SJCRH30 (cell line): ENCODE results near the gene RNH1. TPM values are rescaled to one million over a fixed set of nuclear protein-coding genes. Genes with fewer than 3 reads are reported as not detected.

Experiments
- DNase-seq, 2 experiments: peaks; one replicate each; pipeline ENCODE4 v3.0.0-alpha.2; 2015 to 2020
- H3K27ac ChIP-seq: fragments of 250-450 bp; sonication (Bioruptor Pico); 2 replicates; pipeline ENCODE4 v1.5.1; 2020; ENCODE audit warnings: mild to moderate bottlenecking, moderate library complexity
- H3K27me3 ChIP-seq: fragments of 250-450 bp; sonication (Bioruptor Pico); 2 replicates; pipeline ENCODE4 v1.5.1; 2020; ENCODE audit warnings: mild to moderate bottlenecking, moderate library complexity
- H3K36me3 ChIP-seq: fragments of 250-450 bp; sonication (Bioruptor Pico); 2 replicates; pipeline ENCODE4 v1.5.1; 2020; ENCODE audit warnings: mild to moderate bottlenecking, moderate library complexity
- H3K4me1 ChIP-seq: fragments of 250-450 bp; sonication (Bioruptor Pico); 2 replicates; pipeline ENCODE4 v1.5.1; 2020; ENCODE audit warnings: mild to moderate bottlenecking, moderate library complexity
- H3K4me3 ChIP-seq: fragments of 250-450 bp; sonication (Bioruptor Pico); 2 replicates; pipeline ENCODE4 v1.5.1; 2020; ENCODE audit warnings: mild to moderate bottlenecking, moderate library complexity
- H3K9me3 ChIP-seq: fragments of 250-450 bp; sonication (Bioruptor Pico); replicated peaks from 2 replicates; pipeline ENCODE4 v1.5.1; 2020; ENCODE audit warnings: mild to moderate bottlenecking, moderate library complexity
- total RNA-seq: library from RNA; depleted of rRNA; stranded (reverse); fragments of >200 nt; shearing (Covaris generic); gene quantifications from 2 replicates; pipeline ENCODE4 v1.2.3, GENCODE V29; 2014

RNH1 gene
- total RNA-seq, 1 experiment from 2014 or later = 84.7 TPM

DNA sequence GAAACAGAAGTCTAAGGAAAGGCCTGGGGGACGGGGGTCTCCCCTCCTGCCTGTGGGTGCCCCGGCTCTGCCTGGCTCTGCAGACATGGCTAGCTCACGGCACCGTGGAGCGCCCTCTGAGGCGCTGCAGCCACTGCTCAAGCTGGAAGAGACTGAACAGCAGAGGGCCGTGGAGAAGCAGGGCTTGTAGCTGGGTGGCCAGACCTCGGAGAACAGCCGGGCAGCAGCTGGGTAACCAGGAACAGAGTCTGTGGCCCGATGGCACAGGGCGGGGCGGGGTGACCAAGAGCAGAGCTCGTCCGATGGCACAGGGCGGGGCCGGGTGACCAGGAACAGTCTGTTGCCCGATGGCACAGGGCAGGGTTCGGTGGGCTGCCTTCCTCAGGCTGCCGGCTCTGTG lies 18.1 kb downstream of the RNH1 start:
- no peaks in the 10 kb centered on the region; the same call in 1 of the 2 replicates for H3K9me3 ChIP-seq
- H3K27me3 ChIP-seq = no peaks in the 10 kb centered on the region
- peaks cover 9% of the 10 kb centered on the region for H3K36me3 ChIP-seq
- no peak overlapping the region for H3K4me3 ChIP-seq
- no peak for DNase-seq
- H3K27ac ChIP-seq = no peak overlapping the region
- H3K4me1 ChIP-seq = no peaks in the 10 kb centered on the region

DNA sequence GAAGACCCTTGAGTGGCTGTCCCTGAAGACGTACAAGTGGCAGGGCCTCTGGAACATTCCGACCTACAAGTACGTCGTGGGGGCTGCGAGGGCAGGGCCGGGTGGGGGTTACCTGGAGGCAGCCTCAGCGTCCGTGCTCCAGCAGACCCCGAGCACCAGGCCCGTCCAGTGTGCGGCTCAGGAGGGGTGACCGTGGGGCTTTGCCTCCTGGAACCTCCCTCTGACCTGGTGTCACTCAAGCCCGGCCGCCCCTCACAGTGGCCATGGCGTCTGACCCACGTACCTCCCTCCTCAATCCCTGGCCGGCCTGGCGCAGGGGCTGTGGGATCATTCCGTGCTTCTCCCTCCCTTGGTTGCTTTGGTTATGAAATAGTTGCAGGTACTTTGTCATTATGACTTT lies 18.5 kb downstream of the RNH1 start:
- Histone ChIP-seq H3K27ac (no peak overlapping the region), H3K4me3 (no peak overlapping the region), H3K27me3 (no peaks in the 10 kb centered on the region), H3K4me1 (no peaks in the 10 kb centered on the region), H3K9me3 (no peaks in the 10 kb centered on the region; the same call in 1 of the 2 replicates), H3K36me3 (peaks cover 6% of the 10 kb centered on the region)
- no peak for DNase-seq

DNA sequence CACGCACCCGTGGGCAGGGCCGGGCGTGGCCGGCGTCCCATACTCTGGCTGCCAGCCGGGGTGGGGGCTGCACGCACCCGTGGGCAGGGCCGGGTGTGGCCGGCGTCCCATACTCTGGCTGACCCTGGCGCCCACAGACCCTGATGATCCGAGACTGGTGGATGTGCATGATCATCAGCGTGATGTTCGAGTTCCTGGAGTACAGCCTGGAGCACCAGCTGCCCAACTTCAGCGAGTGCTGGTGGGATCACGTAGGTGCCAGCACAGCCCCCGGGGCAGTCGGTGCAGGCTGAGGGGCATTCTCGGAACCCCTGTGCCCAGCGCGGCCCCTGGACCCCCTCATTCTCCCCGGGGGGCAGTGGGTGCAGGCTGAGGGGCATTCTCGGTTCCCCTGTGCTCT lies 19.0 kb downstream of the RNH1 start:
- Histone ChIP-seq H3K27ac (no peak overlapping the region), H3K27me3 (no peaks in the 10 kb centered on the region), H3K36me3 (peaks cover 4% of the 10 kb centered on the region), H3K4me1 (no peaks in the 10 kb centered on the region), H3K9me3 (no peaks in the 10 kb centered on the region; the same call in 1 of the 2 replicates), H3K4me3 (no peak overlapping the region)
- no peak for DNase-seq

DNA sequence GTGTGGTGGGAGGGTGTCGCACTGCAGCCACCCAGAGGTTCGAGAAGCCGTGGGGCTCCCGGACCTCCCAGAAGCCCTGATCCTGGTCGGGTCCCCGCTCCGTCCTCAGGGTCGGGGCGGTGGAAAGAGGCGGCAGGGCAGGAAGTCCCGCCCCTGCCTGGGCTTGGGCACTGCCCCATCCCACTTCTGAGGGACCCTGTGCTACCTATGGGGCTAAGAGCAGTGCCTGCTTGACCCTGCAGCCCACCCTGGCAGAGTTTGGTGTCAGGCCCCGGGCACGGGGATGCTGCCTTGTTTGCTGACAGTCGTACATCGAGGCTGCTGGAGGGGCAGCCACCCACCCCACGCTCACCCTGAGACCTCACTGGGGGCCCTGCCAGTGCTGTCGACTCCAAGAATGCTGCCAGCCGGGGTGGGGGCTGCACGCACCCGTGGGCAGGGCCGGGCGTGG lies 19.4 kb downstream of the RNH1 start:
- Histone ChIP-seq H3K36me3 (peaks cover 4% of the 10 kb centered on the region; the same call in 1 of the 2 replicates), H3K27me3 (no peaks in the 10 kb centered on the region), H3K9me3 (no peaks in the 10 kb centered on the region; the same call in 1 of the 2 replicates), H3K27ac (no peak overlapping the region), H3K4me3 (no peak overlapping the region), H3K4me1 (no peaks in the 10 kb centered on the region)
- no peak for DNase-seq

DNA sequence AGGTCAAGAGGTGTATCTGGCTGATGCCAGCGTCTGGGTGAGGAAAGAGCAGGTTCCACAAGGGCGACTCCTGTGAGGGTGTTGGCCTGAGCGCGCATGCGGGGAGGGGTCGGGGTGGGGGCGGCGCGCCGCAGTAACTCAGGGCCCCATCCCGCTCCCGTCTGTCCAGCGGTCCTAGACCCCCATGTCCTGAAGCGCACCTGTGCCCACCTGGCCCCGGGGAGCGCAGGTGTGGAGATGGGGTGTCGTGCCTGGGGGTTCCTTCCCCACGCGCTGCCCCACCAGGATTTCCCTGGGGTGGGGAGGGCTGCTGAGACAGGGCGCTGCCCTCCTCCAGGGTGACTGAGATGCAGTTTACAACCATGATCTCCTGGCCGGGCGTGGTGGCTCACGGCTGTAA lies 20.9 kb downstream of the RNH1 start:
- Histone ChIP-seq H3K4me1 (no peaks in the 10 kb centered on the region), H3K4me3 (no peak overlapping the region), H3K27ac (no peak overlapping the region), H3K27me3 (no peaks in the 10 kb centered on the region), H3K36me3 (peaks cover 4% of the 10 kb centered on the region; the same call in 1 of the 2 replicates), H3K9me3 (no peaks in the 10 kb centered on the region; the same call in 1 of the 2 replicates)
- no peak for DNase-seq

DNA sequence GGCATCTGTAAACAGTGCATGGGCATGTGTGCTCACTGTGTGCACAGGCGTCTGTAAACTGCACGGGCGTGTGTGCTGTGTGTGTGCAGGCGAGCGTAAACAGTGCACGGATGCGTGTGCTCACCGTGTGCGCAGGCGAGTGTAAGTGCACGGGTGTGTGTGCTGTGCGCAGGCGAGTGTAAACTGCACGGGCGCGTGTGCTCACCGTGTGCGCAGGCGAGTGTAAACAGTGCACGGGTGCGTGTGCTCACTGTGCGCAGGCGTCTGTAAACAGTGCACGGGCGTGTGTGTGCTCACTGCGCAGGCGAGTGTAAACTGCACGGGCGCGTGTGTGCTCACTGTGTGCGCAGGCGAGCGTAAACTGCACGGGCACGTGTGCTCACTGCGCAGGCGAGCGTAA lies 22.4 kb downstream of the RNH1 start:
- no peaks in the 10 kb centered on the region; the same call in 1 of the 2 replicates for H3K9me3 ChIP-seq
- no peaks in the 10 kb centered on the region for H3K27me3 ChIP-seq
- H3K36me3 ChIP-seq = peaks cover 6% of the 10 kb centered on the region; the same call in 1 of the 2 replicates
- H3K4me3 ChIP-seq = no peak overlapping the region
- DNase-seq = no peak
- H3K4me1 ChIP-seq = no peaks in the 10 kb centered on the region
- H3K27ac ChIP-seq = no peak overlapping the region

DNA sequence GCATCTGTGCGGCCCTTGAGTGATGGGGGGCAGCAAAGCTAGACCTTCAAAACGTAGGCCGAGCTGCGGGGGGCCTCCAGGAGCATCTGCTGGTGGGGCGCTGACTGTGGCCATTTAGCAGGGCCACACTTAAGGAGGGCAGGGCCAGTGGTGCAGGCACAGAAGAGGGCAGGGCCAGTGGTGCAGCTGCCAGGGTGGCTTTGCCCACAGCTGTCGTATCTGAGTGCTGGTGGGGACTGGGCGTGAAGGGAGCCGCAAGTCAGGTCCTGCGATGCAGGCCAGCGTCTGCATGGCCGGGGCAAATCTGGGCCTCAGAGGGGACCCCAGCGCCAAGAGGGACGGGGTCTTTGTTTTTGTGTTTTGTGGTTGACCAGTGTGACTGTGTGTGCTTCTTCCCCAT lies 27.7 kb downstream of the RNH1 start:
- no peak overlapping the region for H3K27ac ChIP-seq

DNA sequence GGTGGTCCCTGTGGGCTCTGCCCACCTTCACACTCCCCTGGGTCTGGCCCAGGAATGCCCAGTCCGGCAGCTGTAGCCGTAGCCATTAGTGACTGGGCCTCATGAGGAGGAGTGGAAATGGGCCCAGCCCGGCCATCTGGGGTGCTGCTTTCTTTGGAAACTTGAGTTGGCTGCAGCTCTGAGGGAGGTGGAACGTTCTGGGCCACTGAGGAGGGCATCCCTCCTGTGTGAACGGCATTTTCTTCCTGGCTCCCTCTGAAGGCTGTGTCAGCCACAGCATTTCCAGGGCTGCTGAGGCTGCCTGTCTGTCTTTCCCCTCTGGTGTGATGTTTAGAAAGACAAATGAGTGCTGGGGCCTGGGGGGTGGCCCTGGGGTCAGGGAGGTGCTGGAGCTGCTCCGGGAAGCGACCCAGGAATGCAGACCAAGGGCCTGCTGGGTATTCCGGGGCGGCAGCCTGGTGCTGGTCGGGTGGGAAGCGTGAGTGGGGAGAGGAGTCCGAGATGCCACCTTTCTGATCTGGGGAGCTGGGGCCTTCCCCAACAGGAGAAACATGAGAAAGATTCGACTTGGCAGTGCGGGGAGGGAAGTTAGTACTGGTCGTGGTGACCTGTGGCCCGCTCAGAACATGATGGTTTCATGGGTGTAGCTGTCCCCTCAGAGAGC lies 29.9 kb downstream of the RNH1 start:
- no peak overlapping the region for H3K4me3 ChIP-seq
- peaks cover 2% of the 10 kb centered on the region; the same call in 1 of the 2 replicates for H3K36me3 ChIP-seq
- no peaks in the 10 kb centered on the region for H3K4me1 ChIP-seq
- DNase-seq = no peak
- no peaks in the 10 kb centered on the region for H3K9me3 ChIP-seq
- H3K27me3 ChIP-seq = no peaks in the 10 kb centered on the region
- H3K27ac ChIP-seq = no peak overlapping the region

More for the DNA sequence above, 27.7 kb downstream of the RNH1 start:
- Histone ChIP-seq H3K36me3 (peaks cover 2% of the 10 kb centered on the region; the same call in 1 of the 2 replicates), H3K27me3 (no peaks in the 10 kb centered on the region), H3K4me3 (no peak overlapping the region), H3K4me1 (no peaks in the 10 kb centered on the region), H3K9me3 (no peaks in the 10 kb centered on the region; the same call in 1 of the 2 replicates)
- peak; percentile 28 to 44 for DNase-seq

DNA sequence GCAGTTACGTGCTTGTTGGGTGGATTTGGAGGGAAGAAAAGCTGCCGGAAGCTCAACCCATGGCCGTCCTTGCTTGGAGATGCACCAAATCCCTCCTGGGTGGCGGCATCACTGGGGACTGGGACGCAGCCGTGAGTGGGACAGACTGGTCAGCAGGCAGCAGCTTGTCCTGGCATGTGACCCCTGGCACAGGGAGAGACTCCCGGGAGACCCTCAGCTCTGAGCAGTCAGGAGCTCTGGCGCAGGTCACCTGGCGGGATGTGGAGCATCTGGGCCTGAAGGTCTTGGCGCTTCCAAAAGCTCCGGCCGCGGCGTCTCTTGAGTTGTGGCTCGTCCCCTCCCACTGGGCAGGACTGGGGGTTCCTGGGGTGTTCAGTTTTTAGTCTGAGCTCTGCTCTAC lies 30.6 kb downstream of the RNH1 start:
- Histone ChIP-seq H3K4me1 (no peaks in the 10 kb centered on the region), H3K36me3 (peaks cover 2% of the 10 kb centered on the region; the same call in 1 of the 2 replicates), H3K4me3 (no peak overlapping the region), H3K9me3 (no peaks in the 10 kb centered on the region), H3K27ac (no peak overlapping the region), H3K27me3 (no peaks in the 10 kb centered on the region)
- DNase-seq = no peak

DNA sequence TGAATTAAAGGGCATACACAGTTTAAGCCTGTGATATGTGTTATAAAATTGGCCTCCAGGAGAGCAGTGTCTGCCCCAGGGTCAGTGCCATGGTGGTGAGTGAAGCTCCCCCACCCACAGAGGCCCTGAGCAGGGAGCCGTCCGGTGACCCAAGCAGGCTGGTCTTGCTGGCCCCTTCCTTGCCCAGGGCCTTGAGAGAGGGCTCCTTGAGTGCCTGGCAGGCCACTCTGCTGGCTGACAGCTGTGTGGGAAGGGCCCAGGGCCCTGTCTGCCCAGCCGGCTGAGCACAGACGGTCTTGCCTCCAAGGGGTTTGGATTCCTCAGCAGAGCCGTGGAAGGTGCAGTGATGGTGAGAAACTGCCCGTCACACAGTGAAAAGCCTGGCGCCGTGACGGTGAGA lies 31.1 kb downstream of the RNH1 start:
- Histone ChIP-seq H3K4me1 (no peaks in the 10 kb centered on the region), H3K36me3 (no peaks in the 10 kb centered on the region), H3K27ac (no peak overlapping the region), H3K9me3 (no peaks in the 10 kb centered on the region), H3K27me3 (no peaks in the 10 kb centered on the region), H3K4me3 (no peak overlapping the region)
- DNase-seq = no peak

DNA sequence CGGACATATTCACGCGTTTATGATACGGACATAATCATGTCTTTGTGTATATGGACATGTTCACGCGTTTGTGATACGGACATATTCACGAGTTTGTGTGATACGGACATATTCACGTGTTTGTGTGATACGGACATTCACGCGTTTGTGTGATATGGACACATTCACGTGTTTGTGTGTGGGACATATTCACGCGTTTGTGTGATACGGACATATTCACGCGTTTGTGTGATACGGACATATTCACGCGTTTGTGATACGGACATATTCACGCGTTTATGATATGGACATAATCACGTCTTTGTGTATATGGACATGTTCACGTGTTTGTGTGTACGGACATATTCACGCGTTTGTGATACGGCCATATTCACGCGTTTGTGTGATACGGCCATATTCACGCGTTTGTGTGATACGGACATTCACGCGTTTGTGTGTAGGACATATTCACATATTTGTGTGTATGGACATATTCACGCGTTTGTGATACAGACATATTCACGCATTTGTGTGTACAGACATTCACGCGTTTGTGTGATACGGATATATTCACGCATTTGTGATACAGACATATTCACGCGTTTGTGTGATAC lies 32.0 kb downstream of the RNH1 start:
- Histone ChIP-seq H3K36me3 (no peaks in the 10 kb centered on the region), H3K9me3 (no peaks in the 10 kb centered on the region), H3K27ac (no peak overlapping the region), H3K4me1 (no peaks in the 10 kb centered on the region), H3K27me3 (no peaks in the 10 kb centered on the region), H3K4me3 (no peak overlapping the region)
- DNase-seq = no peak

DNA sequence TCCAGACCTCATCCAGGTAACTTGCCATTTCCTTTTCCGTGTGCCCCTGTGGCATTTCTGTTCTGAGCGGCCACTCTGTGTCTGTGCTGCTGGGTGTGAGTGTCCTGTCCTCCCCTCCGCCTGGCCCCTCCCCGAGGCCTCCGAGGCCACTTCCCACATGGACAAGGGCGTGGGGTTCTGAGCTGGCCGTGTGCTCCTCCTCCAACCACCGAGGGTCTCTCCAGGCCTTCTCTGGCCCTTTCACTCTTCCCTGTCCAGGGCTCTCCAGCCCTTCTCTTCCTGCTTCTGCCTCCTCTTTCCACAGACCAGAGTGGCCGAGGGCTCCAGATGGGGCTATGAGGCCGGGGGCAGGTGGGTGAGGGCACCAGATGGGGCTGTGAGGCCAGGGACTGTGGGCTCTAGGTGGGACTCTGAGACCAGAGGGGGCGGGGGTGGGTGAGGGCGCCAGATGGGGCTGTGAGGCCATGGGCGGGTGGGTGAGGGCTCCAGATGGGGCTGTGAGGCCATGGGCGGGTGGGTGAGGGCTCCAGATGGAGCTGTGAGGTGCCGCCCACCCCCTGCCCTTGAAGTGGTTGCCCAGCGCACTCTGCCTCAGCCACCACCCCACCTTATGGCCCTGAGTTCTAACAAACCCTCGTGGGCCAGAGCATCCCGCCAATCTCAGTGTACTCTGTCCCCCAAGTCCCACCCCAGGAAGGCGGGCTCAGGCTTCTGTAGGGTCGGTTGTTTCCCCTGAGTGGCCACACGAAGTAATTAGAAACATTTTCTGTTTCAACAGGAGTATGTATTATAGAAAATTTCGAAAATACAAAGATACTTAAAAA lies 32.9 kb downstream of the RNH1 start:
- H3K27ac ChIP-seq = no peak overlapping the region
- no peaks in the 10 kb centered on the region for H3K4me1 ChIP-seq
- no peak for DNase-seq
- H3K36me3 ChIP-seq = no peaks in the 10 kb centered on the region
- no peaks in the 10 kb centered on the region for H3K9me3 ChIP-seq
- H3K27me3 ChIP-seq = no peaks in the 10 kb centered on the region
- H3K4me3 ChIP-seq = no peak overlapping the region

DNA sequence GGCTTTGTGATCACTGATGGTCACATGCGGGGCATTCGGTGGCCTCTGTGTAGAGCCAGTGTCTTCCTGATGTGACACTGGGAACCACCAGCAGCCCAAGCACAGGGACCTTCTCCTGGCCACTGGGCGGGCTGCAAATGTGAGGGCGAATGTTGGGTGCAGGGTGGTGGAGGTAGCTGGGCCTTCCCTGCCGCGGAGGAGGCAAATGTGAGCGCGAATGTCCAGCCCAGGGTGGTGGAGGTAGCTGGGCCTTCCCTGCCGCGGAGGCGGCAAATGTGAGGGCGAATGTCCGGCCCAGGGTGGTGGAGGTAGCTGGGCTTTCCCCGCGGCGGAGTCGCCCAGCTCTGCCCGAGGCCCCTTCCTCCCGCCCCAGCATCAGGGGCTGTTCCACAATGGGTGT lies 33.6 kb downstream of the RNH1 start:
- DNase-seq = no peak

DNA sequence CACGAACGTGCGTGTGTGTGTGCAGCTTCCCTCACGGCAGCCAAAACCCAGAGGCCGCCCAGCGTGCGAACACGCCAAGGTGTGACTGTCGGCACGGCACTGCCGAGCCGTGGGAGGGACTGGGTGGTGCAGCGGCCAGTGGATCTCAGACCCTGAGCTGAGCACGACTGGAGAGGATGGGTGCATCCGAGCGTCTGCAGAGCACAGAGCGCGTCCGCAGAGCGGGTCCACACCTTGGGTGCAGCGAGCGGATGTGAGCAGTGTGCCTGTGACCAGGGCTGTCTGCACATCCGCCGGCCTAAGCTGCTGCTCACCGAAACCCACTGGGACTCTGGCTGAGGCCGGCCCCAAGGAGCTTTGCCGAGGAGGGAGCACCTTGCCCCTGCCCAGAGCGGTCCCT lies 34.2 kb downstream of the RNH1 start:
- Histone ChIP-seq H3K36me3 (no peaks in the 10 kb centered on the region), H3K9me3 (no peaks in the 10 kb centered on the region), H3K27ac (no peak overlapping the region), H3K4me3 (no peak overlapping the region), H3K4me1 (no peaks in the 10 kb centered on the region), H3K27me3 (no peaks in the 10 kb centered on the region)
- DNase-seq = no peak

More for the DNA sequence above, 33.6 kb downstream of the RNH1 start:
- Histone ChIP-seq H3K4me3 (no peak overlapping the region), H3K27me3 (no peaks in the 10 kb centered on the region), H3K27ac (no peak overlapping the region), H3K9me3 (no peaks in the 10 kb centered on the region), H3K36me3 (no peaks in the 10 kb centered on the region), H3K4me1 (no peaks in the 10 kb centered on the region)

DNA sequence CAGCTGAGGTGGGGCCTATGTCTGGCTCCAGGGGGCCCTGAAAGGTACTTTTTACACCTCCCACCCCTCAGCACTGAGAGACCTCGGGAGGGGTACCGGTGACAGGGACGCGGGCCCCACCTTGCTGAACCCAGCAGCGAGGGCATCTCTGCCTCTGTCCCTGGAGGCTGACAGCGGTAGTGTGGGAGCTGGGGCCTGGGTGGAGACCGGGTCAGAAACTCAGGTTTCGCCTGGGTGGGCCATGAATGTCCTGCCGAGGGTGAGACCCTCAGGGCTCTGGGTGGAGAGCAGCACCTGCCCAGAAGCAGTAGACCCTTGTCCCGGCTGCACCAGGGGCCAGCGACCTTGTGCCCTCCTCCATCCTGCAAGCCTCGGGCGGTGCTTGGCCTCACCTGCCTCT lies 34.8 kb downstream of the RNH1 start:
- no peak for DNase-seq
- H3K27ac ChIP-seq = no peak overlapping the region

More for the DNA sequence above, 34.8 kb downstream of the RNH1 start:
- Histone ChIP-seq H3K9me3 (no peaks in the 10 kb centered on the region), H3K4me3 (no peak overlapping the region), H3K4me1 (no peaks in the 10 kb centered on the region), H3K27me3 (no peaks in the 10 kb centered on the region), H3K36me3 (no peaks in the 10 kb centered on the region)
